ENCODE results near the gene NELL1.

NELL1 gene

DNA sequence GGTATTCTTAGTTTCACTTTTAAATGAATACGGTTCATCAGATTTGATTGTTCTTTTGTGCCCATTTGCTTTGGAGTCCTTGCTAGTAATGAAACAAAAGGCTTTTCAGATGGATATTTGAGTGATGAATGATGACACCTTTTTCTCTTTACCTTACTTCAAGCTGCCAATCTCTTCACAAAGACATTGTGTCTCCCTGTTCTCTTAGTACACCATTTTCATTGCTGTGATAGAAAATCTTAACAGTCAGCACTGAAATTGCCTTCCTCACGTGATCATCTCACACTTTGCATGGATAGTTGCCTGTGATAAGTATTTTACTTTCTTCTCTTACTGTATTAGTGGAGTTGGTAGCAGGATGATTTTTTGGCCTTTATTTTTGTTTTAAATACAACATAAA lies 396.6 kb downstream of the NELL1 start:
- TF ChIP-seq GATA2 (IDR thresholded peaks at IDR 0.05; ENCODE audit: low read depth, low read length) (no peak), GATA3 (IDR thresholded peaks at IDR 0.05; ENCODE audit: low read depth, low read length) (no peak)

DNA sequence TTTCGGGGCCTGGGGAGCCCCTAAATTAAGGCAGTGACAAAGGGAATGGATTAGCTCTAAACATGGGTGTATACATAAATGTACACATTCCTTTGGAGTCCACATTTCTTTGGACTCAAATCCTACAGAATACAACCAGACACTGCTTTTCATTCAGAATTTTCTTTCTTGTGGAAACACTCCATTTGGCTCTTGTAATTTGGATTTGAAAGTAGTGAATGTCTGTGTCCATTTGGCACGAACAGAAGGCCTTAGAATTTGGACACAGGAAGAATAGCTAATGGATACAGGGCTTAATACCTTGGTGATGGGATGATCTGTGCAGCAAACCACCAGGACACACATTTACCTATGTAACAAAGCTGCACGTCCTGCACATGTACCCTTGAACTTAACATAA lies 399.5 kb downstream of the NELL1 start:
- TF ChIP-seq GATA3 (IDR thresholded peaks at IDR 0.05; ENCODE audit: low read depth, low read length) (no peak), GATA2 (IDR thresholded peaks at IDR 0.05; ENCODE audit: low read depth, low read length) (no peak)

DNA sequence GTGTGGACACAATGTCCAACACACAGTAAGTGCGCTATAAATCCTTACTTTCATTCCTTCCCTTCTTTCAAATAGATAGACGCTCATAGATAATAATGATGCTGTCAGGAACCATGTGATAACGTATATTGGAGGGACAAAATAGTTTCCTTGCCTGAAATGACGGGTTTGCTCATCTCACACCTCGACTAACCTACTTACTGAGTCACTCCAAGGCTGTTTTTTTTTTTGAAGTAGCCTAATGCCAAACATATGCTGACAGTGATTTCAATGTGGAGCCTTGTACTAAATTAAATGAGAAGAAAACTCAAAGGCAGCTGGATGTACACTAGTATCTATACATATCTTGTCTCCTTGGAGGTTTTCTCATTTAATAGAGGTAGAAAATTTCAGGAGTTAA lies 400.5 kb downstream of the NELL1 start:
- TF ChIP-seq GATA2 (IDR thresholded peaks at IDR 0.05; ENCODE audit: low read depth, low read length) (no peak), GATA3 (IDR thresholded peaks at IDR 0.05; ENCODE audit: low read depth, low read length) (no peak)

DNA sequence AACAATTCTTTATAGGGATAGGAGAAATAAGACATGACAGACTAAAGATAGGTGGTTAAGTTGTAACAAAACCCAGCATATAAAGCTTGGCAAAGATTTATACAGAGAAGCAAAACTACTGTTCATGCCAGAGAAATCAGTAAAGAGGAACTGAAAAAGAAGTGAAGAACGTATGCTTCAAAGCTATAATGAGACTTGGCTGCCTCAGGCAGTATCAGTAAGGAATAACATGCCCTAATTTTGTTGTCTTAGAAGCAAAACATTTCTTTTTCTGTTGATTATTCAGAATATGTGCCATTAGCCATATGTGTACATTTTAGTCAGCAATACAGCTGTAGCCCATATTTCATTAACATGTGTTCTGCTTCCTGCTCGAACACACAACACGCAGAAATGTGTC lies 403.2 kb downstream of the NELL1 start:
- TF ChIP-seq GATA2 (IDR thresholded peaks at IDR 0.05; ENCODE audit: low read depth, low read length), result no peak
- no peak for TF ChIP-seq GATA3 (IDR thresholded peaks at IDR 0.05; ENCODE audit: low read depth, low read length)

DNA sequence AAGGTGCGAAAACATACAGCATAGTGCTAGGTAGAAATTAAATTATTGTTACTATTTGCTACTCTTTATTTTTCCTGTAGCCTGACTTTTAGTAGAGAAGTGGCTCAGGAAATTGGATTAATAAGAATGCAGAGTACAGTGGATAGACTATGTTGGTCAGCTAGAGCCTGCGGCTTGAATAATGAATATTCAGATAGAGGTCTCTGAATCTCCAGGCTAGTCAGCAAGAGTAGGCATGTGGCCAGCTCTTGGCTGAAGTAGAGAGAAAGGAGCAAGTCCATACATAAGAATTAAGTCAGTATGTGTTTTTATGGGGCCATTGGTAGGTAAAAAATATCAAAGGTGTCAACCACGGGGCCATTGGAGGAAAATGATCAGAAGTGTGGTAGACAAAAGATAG lies 413.5 kb downstream of the NELL1 start:
- no peak for TF ChIP-seq GATA3 (IDR thresholded peaks at IDR 0.05; ENCODE audit: low read depth, low read length)
- TF ChIP-seq GATA2 (IDR thresholded peaks at IDR 0.05; ENCODE audit: low read depth, low read length), result no peak

DNA sequence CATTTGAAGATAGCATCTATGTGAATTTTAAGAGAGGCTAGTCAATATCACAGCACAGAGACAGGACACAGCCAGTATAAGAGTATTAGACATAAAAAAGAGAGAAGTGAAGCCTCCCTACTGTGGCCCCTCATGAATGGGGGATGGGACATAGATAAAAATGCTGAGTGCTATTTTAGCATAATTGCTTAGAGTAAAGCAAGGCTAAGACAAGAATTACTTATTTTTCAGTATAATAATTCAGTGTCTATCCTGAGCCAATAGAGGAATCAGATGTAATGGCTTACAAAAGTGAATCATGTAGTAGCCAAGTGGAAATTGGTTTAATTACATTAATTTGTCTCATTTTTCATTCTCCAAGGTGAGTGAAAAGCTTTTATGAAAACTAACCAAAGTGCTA lies 419.5 kb downstream of the NELL1 start:
- TF ChIP-seq GATA2 (IDR thresholded peaks at IDR 0.05; ENCODE audit: low read depth, low read length) (no peak), GATA3 (IDR thresholded peaks at IDR 0.05; ENCODE audit: low read depth, low read length) (no peak)

DNA sequence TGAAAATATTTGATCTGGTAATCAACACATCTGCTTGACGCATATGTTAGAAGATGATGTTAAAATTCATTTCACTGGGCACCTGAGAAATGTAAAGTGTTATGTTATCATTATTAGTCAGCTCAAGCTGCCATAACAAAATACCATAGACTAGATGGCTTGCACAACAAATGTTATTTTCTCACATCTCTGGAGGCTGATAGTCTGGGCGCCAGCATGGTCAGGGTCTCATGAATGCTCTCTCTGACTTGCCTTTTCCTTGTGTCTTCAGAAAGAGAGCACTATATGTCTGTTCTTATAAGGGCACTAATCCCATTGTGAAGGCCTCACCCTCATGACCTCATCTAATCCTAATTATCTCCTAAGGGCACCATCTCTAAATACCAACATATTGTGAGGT lies 435.3 kb downstream of the NELL1 start:
- no peak for TF ChIP-seq GATA2 (IDR thresholded peaks at IDR 0.05; ENCODE audit: low read depth, low read length)
- no peak for TF ChIP-seq GATA3 (IDR thresholded peaks at IDR 0.05; ENCODE audit: low read depth, low read length)

DNA sequence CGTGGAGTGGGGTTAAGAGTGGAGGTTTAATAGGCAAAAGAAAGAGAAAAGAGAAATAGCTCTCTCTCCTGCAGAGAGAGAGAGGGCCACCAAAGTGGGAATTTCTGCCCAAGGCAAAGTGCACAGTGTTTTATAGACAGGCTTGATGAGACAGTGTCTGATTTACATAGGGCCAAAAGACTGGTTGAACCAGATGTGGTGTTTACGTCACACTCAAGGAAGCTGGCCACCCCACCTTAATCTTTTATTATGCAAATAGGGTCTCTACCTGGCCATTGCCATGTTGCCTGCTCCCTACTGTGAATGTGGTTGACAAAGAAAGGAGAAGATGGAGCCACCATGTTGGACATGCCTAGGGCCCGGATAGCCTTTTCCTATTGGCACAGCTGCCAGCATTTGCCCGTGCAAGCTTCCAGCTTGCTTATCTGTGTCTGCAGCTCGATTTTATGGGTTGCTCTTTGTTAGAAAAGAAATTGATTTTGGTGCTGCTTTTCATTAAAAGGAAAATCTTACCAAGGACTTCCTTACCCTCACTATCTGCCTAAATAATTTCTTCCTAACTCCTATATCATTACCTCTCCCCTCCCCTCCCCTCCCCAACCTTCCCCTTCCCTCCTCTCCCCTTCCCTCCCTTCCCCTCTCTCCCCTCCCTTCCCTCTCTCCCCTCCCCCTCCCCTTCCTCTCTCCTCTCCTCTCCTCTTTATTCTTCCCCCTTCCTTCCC lies 436.0 kb downstream of the NELL1 start:
- no peak for TF ChIP-seq GATA3 (IDR thresholded peaks at IDR 0.05; ENCODE audit: low read depth, low read length)
- TF ChIP-seq GATA2 (IDR thresholded peaks at IDR 0.05; ENCODE audit: low read depth, low read length), result no peak

DNA sequence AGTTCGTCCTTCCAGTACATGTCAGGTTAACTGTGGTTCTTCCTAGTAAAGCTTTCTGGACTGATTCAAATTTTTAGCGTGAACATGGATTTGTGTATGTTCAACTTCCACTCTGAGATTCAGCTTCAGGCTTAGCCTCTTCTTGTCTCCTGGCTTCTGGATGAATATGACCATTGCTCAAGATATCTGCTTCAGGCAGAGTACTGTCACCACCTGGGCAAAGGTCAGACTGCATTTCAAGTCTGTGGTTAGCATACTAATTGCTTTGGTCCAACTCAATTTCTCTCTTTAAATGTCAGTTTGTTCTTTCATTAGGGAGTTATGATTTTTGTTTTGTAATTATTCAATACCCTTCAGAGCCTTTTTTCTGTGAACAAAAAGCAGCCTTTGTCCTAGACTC lies 440.0 kb downstream of the NELL1 start:
- TF ChIP-seq GATA3 (IDR thresholded peaks at IDR 0.05; ENCODE audit: low read depth, low read length) (no peak), GATA2 (IDR thresholded peaks at IDR 0.05; ENCODE audit: low read depth, low read length) (no peak)

DNA sequence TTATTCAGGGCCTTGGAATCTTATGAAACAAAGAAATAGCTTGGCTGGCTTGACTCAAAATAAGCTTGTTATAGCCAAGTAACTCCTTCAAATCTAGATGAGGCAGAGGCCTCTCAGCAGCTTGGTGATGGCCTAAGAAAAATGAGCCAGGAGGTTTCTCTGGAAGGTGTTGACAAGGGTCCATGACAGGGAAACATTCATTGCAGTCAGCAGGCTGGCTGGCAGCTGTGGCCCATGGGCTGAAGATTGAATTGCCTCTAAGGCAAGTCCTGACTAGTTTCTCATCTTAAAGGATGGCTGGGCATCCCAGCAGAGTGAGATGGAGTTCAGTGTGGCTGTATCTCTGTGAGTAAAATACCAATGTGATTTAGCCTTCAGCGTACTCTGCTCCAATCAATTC lies 441.0 kb downstream of the NELL1 start:
- no peak for TF ChIP-seq GATA2 (IDR thresholded peaks at IDR 0.05; ENCODE audit: low read depth, low read length)
- no peak for TF ChIP-seq GATA3 (IDR thresholded peaks at IDR 0.05; ENCODE audit: low read depth, low read length)

DNA sequence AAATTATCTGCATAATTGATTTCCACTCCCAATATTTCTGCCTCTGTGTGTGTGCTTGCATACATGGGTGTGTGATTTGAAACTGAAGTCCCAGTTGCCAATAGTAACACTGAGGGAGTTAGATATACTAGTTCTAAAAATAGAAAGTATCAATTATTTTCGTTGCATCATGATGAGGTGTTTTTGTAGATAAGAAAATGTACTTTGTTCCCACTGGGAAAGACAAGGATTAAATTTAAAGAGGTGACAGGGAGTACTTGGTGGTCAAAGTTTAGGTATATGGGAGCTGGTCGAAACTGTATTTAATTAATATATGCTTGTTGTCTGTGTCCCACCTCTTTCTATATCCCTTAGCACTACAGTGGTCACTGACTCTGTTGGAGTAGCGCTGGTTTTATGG lies 444.5 kb downstream of the NELL1 start:
- no peak for TF ChIP-seq GATA2 (IDR thresholded peaks at IDR 0.05; ENCODE audit: low read depth, low read length)
- no peak for TF ChIP-seq GATA3 (IDR thresholded peaks at IDR 0.05; ENCODE audit: low read depth, low read length)

DNA sequence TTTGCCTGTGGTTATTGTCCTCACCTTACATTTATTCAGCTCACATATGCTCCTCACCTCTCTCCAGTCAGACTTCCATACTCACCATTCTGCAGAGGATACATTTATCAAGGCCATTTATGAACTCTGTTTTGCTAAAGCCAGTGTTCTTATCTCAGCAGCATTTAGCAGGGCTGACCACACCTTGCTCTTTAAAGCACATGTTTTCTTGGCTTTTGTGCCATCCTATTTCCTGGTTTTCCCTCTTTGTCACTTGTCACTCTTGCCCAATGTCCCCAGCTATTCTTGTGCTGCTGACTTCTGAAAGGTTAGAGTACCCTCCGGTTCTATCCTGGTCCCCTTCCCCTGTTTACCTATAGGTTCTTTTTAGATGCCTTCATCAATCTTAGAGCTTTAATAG lies 446.6 kb downstream of the NELL1 start:
- TF ChIP-seq GATA3 (IDR thresholded peaks at IDR 0.05; ENCODE audit: low read depth, low read length) (no peak), GATA2 (IDR thresholded peaks at IDR 0.05; ENCODE audit: low read depth, low read length) (no peak)

DNA sequence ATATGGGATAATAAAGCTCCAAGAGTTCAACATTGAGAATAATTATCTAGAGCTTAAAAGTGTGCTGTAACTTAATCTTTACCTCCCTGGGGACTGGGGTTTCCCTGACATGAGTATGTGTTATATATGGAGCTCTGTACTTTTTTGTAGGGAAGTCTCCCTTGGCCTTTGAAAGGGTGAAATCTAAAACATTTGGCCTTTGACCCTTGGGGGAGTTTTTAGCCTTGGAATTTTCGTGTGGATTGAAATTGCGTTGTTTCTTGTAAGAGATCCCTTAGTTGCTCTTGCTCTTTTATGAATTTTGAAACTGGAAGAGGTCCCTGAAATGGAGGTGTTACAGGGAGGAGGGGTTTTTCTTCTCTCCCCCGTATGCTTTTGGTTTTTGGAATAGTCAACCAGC lies 450.0 kb downstream of the NELL1 start:
- TF ChIP-seq GATA3 (IDR thresholded peaks at IDR 0.05; ENCODE audit: low read depth, low read length) (no peak), GATA2 (IDR thresholded peaks at IDR 0.05; ENCODE audit: low read depth, low read length) (no peak)

DNA sequence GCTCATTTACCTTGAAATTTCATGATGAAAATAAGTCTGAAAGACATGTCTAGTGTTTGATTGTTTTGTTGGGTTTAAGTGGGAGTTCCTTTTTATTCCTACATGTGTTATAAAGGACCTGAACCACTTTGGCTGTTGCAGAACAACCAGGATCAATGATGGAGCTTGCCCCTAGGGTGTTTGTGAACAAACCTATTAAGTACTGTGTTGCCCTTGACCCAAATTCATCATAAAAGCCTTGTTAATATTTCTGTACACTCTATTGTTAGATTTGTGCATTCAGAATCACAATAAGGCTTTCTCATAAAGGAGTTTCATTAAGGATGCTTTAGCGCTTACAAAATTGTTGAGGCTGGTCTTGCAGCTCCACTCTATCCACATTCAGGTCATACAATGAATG lies 452.6 kb downstream of the NELL1 start:
- TF ChIP-seq GATA3 (IDR thresholded peaks at IDR 0.05; ENCODE audit: low read depth, low read length) (no peak), GATA2 (IDR thresholded peaks at IDR 0.05; ENCODE audit: low read depth, low read length) (no peak)

DNA sequence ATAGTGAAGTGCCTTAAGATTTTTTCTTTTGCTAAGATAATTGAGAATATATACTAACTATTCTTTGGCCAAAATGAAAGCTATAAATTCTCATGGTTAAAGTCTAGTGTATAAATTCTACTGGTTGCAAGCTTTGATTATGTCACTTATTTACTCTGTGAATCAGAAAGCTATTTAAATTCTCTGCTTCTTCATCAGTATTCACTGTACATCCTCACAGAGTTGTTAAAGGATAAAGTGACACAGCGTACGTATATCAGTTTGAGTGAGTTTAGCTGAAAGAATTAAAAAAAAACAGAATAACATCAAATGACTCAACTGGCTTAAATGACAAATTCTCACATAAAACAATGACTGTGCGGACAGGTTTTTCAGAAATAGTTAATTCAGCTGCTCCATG lies 453.1 kb downstream of the NELL1 start:
- no peak for TF ChIP-seq GATA2 (IDR thresholded peaks at IDR 0.05; ENCODE audit: low read depth, low read length)
- TF ChIP-seq GATA3 (IDR thresholded peaks at IDR 0.05; ENCODE audit: low read depth, low read length), result no peak
